Measurements from ENCODE around the gene RAB10.
"Not testable (repeated sequence)": the region's sequence is repeated elsewhere in the genome, so short reads cannot be mapped to it uniquely, and the experiment has no call there.

Gene RAB10

GRCh38 chr2:26164231-26164630, 130.3 kb downstream of the RAB10 start:
- DNase-seq, result no peak
- no peak for TF ChIP-seq GATA1 (IDR thresholded peaks at IDR 0.05; ENCODE audit: low read depth, low read length)
- TF ChIP-seq POLR2A (IDR thresholded peaks at IDR 0.05; ENCODE audit: low read length), result no peak

- no peak for DNase-seq
- TF ChIP-seq GATA1 (IDR thresholded peaks at IDR 0.05; ENCODE audit: low read depth, low read length) (no peak), POLR2A (IDR thresholded peaks at IDR 0.05; ENCODE audit: low read length) (no peak)
These were observed 130.8 kb downstream of the RAB10 start for GRCh38 chr2:26164641-26165211.

- no peak for DNase-seq
- TF ChIP-seq GATA1 (IDR thresholded peaks at IDR 0.05; ENCODE audit: low read depth, low read length), result no peak
These were observed 131.5 kb downstream of the RAB10 start for GRCh38 chr2:26165403-26165802.

- not testable (repeated sequence) for DNase-seq
These were observed 132.7 kb downstream of the RAB10 start for GRCh38 chr2:26166541-26166940.

- TF ChIP-seq GATA1 (IDR thresholded peaks at IDR 0.05; ENCODE audit: low read depth, low read length) (no peak), POLR2A (IDR thresholded peaks at IDR 0.05; ENCODE audit: low read length) (no peak)
- no peak for DNase-seq
These were observed 134.9 kb downstream of the RAB10 start for GRCh38 chr2:26168785-26169184.

GRCh38 chr2:26169226-26169625, 135.3 kb downstream of the RAB10 start:
- TF ChIP-seq GATA1 (IDR thresholded peaks at IDR 0.05; ENCODE audit: low read depth, low read length), result no peak
- no peak for TF ChIP-seq POLR2A (IDR thresholded peaks at IDR 0.05; ENCODE audit: low read length)
- no peak for DNase-seq

- no peak for DNase-seq
These were observed 136.0 kb downstream of the RAB10 start for GRCh38 chr2:26169681-26170414.

GRCh38 chr2:26170795-26171194, 136.9 kb downstream of the RAB10 start:
- TF ChIP-seq POLR2A (IDR thresholded peaks at IDR 0.05; ENCODE audit: low read length) (no peak), GATA1 (IDR thresholded peaks at IDR 0.05; ENCODE audit: low read depth, low read length) (no peak)
- no peak for DNase-seq

More at GRCh38 chr2:26169681-26170414, 136.0 kb downstream of the RAB10 start:
- TF ChIP-seq GATA1 (IDR thresholded peaks at IDR 0.05; ENCODE audit: low read depth, low read length), result no peak
- no peak for TF ChIP-seq POLR2A (IDR thresholded peaks at IDR 0.05; ENCODE audit: low read length)

- TF ChIP-seq POLR2A (IDR thresholded peaks at IDR 0.05; ENCODE audit: low read length) (no peak), GATA1 (IDR thresholded peaks at IDR 0.05; ENCODE audit: low read depth, low read length) (no peak)
- DNase-seq, result peak; percentile 60 to 65
These were observed 138.4 kb downstream of the RAB10 start for GRCh38 chr2:26172189-26172870.

- no peak for TF ChIP-seq POLR2A (IDR thresholded peaks at IDR 0.05; ENCODE audit: low read length)
- no peak for TF ChIP-seq GATA1 (IDR thresholded peaks at IDR 0.05; ENCODE audit: low read depth, low read length)
- DNase-seq, result peak; percentile 41 to 54
These were observed 139.2 kb downstream of the RAB10 start, which contains the start of gene GAREM2 for GRCh38 chr2:26172871-26173775. Gene GAREM2, plus strand, starts transcription at chr2:26173088. Its CDS starts 133 bp downstream, at chr2:26173221.

GRCh38 chr2:26173776-26174482, 140.0 kb downstream of the RAB10 start:
- TF ChIP-seq POLR2A (IDR thresholded peaks at IDR 0.05; ENCODE audit: low read length) (no peak), GATA1 (IDR thresholded peaks at IDR 0.05; ENCODE audit: low read depth, low read length) (no peak)
- no peak for DNase-seq

- DNase-seq, result peak in 1 of 2 experiments; percentile 55
- TF ChIP-seq GATA1 (IDR thresholded peaks at IDR 0.05; ENCODE audit: low read depth, low read length) (no peak), POLR2A (IDR thresholded peaks at IDR 0.05; ENCODE audit: low read length) (no peak)
These were observed 141.0 kb downstream of the RAB10 start for GRCh38 chr2:26174691-26175465.
